RKO (cell line): ENCODE measurements around the gene TXNDC12.
"Not testable (repeated sequence)": the region's sequence is repeated elsewhere in the genome, so short reads cannot be mapped to it uniquely, and the experiment has no call there.

Experiments used
- DNase-seq: peaks from one replicate; pipeline ENCODE4 v3.0.0-alpha.2; 2016; ENCODE audit warnings: low spot score

TXNDC12 gene

GRCh38 chr1:52045666-52046195, 9.3 kb downstream of the TXNDC12 start:
- not testable (repeated sequence) for DNase-seq

GRCh38 chr1:52045236-52045635, 9.8 kb downstream of the TXNDC12 start:
- DNase-seq = no peak

DNA sequence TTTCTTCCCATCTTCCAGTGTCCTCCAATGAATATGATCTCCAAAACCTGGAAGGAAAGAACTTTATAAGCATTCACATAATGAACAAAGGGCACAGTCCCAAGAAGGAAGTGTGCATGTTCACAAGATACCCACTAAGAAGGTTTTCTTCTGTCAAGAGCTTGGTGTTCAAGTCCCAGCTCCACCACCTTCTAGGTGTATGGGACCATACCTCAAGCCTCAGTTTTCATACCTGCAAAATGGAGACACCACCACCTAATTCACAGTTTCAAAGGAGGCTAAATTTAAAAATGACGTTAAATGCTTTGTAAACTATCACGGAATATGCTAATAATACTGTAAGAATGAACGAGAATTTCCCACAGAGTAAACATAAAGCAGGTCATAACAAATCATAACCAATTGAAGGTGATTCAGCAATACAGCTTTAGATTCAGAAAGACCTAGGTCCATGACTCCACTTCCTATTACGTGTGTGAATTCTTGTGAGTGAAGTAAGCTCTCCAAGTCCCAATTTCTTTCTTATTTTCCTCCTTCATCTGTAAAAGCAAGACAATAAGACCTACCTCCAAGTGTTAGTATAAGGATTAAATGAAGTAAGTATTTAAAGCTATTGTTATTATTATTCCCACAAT, 13.3 kb downstream of the TXNDC12 start:
- no peak for DNase-seq

DNA sequence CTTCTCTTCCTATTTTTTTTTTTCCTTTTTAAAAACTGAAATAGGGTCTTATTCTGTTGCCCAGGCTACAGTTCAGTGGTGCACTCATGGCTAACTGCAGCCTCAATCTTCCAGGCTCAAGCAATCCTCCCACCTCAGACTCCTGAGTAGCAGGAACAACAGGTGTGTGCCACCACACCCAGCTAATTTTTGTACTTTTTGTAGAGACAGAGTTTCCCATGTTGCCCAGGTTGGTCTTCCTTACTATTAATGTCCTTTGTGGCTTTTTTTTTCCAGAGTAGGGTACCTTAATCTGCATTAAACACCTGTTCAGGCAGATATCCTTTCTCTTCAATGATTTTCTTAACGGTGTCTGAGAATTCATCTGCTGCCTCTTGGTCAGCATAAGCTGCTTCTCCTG, 17.1 kb downstream of the TXNDC12 start:
- DNase-seq = no peak

DNA sequence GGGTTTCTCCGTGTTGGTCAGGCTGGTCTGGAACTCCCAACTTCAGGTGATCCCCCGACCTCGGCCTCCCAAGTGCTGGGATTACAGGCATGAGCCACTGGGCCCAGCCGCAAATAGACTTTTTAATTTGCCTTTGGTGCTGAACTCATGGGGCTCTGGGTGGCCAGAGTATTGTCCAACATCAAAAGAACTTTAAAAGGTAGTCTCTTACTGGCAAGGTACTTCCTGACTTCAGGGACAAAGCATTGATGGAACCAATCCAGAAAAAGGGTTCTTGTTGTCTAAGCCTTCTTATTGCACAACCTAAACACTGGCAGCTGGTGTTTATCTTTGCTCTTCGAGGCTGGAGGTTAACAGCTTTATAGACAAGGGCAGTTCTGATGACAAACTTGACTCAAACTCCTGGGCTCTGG, 17.6 kb downstream of the TXNDC12 start:
- DNase-seq = no peak

DNA sequence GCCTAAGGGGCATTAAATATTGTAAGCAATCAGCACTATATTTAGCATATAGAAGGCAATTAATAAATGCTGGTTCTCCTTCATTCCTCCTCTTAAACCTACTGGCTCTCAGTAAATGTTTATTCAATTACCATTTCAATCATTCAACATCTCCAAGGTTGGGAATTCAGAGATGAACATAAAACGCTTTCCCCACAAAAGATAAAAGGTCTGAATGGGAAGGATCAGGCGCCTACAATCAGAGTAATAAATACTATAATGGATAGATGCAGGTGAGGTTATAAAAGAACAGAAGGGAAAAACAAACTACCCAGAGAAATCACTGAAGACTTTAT, 21.0 kb downstream of the TXNDC12 start:
- DNase-seq = no peak

GRCh38 chr1:52033190-52034049, 21.6 kb downstream of the TXNDC12 start, which contains the start of gene KTI12:
Gene KTI12, minus strand, starts transcription at chr1:52033810. Its CDS starts 49 bp downstream, at chr1:52033761.
- peak; percentile 94 for DNase-seq

- DNase-seq = peak; percentile 77
These were observed 22.2 kb downstream of the TXNDC12 start for GRCh38 chr1:52032785-52033131.

- DNase-seq = peak; percentile 55
These were observed 22.7 kb downstream of the TXNDC12 start for GRCh38 chr1:52032124-52032784.

DNA sequence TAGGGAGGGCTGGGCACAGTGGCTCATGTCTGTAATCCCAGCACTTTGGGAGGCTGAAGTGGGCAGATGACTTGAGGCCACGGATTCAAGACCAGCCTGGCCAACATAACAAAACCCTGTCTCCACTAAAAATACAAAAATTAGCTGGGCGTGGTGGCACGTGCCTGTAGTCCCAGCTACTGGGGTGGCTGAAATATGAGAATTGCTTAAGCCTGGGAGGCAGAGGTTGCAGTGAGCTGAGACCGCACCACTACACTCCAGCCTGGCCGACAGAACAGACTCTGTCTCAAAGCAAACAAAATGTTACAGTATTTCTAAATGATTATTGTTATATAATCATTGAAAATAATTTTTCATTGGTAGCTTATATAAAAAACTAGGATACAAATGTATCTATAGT, 26.2 kb downstream of the TXNDC12 start:
- not testable (repeated sequence) for DNase-seq

GRCh38 chr1:52028328-52028727, 26.7 kb downstream of the TXNDC12 start:
- no peak for DNase-seq

GRCh38 chr1:52026278-52026677, 28.7 kb downstream of the TXNDC12 start:
- DNase-seq = no peak

DNA sequence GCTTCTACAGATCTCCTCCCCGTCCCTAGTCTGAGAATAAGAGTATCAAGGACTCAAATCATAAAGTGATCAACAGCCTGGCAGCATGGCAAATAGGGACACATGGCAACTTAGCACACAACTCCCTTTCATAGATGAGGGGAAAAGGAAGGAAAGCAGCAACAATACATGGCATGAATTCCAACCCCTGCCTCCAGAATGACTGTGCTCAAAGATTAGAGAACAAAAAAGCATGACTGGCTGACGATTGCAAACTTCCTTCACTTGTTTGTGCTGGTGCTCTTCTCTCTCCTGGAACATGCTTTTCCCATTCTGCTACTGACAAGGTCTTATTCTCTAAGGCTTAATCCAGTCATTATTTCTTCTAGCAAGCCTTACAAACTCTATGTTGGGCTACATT, 32.9 kb downstream of the TXNDC12 start:
- no peak for DNase-seq

- DNase-seq = no peak
These were observed 46.8 kb downstream of the TXNDC12 start for GRCh38 chr1:52008071-52008809.

DNA sequence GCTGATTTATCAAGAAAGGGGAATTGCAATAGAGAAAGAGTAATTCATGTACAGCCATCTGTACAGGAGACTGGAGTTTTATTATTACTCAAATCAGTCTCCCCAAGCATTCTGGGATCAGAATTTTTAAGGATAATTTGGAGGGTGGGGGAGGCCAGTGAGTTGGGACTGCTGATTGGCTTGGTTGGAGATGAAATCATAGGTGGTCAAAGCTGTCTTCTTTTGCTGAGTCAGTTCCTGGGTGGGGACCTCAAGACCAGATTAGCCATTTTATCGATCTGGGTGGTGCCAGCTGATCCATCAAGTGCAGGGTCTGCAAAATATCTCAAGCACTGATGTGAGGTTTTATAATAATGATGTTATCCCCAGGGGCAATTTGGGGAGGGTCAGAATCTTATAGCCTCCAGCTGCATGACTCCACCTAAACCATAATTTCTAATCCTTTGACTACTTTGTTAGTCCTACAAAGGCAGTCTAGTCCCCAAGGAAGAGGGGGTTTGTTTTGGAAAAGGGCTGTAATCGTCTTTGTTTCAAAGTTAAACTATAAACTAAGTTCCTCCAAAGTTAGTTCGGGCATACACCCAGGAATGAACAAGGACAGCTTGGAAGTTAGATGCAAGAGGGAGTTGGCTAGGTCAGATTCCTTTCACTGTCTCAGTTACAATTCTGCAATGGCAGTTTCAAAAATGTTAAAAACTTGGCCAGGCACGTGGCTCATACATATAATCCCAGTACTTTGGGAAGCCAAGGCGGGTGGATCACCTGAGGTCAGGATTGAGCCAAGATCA, 47.6 kb downstream of the TXNDC12 start:
- DNase-seq = no peak

DNA sequence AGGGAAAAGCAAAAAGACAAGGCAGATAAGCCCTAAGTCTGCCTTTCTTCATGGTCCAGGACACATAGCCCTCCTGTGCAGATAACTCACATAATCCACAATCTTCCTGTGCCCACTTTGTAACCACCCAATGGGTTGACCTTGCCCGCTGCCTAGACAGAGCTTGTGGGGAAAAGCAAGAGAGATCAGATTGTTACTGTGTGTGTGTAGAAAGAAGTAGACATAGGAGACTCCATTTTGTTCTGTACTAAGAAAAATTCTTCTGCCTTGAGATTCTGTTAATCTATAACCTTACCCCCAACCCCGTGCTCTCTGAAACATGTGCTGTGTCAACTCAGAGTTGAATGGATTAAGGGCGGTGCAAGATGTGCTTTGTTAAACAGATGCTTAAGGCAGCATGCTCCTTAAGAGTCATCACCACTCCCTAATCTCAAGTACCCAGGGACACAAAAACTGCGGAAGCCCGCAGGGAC, 48.9 kb downstream of the TXNDC12 start:
- not testable (repeated sequence) for DNase-seq

- not testable (repeated sequence) for DNase-seq
These were observed 49.4 kb downstream of the TXNDC12 start for GRCh38 chr1:52005548-52005947.

DNA sequence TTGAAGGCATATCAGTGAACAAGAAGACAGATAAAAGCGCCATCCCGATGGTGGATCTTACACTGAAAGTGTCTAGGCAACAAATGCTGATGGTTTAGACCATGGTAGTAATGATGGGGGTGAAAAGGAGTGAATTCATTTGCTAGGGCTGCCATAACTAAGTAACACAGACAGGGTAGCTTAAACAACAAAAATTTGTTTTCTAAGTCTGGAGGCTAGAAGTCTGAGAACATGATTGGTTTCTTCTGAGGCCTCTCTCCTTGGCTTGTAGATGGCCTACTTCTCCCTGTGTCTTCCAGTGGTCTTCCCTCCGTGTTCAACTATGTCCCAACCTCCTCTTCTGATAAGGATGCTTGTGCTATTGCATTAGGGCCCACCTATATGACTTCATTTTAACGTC, 51.1 kb downstream of the TXNDC12 start:
- no peak for DNase-seq

- peak; percentile 88 for DNase-seq
These were observed 52.7 kb downstream of the TXNDC12 start for GRCh38 chr1:52002038-52002917.

- DNase-seq = no peak
These were observed 56.3 kb downstream of the TXNDC12 start for GRCh38 chr1:51998701-51999100.
